GM18868 (cell line): Measurements from ENCODE around the gene MYL12A.

Source experiments
- ATAC-seq: cut with Tn5 transposase; IDR thresholded peaks from one replicate; pipeline ENCODE4 v1.9.1; 2021; ENCODE audit warnings: mild to moderate bottlenecking, moderate library complexity; ENCODE audit not compliant: unreplicated experiment

MYL12A gene

DNA sequence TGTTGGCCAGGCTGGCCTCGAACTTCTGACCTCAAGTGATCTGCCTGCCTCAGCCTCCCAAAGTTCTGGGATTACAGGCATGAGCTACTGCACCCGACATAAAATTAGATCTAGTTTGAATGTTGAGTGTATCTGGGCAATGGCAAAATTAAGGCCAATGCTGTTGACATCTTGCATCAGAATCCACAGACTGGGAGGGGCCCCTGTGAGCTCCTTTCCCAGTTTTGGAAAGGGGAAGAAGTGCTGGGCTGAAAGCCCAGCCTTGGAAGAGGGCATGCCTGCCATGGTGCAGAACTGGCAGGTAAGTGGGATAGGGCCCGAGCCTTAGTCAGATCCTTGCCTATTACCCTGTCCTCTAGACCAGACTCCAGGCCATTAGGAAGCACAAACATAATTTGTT, 23.4 kb upstream of the MYL12A start:
- no peak for ATAC-seq

DNA sequence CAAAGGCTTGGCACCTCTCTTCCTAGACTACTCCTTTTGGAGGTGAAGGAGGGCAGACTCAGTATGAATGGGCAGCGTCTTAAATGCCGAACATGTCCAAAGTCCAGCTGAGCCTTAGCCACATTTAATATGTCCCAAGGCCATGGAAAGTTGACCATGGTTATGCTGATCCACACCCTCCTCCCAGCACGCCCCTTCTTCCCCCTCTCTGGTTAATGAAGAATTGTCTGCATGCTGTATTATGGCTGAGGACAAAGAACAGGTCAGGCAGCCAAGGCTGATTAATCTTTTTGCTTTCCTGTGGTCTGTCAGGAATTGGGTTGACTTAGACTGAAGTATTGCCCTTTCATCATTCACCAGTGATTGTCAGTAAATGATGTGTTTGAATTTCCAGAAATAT, 22.0 kb upstream of the MYL12A start:
- ATAC-seq = no peak

DNA sequence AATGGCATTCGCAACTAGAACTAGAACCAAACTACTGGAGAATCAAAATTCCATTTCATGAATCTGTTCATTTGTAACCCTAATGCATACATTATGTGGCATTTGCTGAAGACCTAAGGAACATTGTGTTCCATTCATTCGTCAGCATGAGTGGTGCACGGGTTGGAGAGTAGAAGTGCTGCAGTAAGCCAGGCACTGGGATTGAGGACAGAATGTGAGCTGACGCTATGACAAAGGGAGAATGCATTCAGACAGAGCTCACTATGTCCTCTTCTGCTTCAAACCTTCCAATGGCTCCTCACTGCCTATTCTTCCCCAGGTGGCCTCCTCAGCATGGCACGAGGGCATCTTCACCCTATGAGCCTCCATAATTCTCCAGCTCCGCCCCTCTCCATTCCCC, 21.6 kb upstream of the MYL12A start:
- ATAC-seq = no peak

DNA sequence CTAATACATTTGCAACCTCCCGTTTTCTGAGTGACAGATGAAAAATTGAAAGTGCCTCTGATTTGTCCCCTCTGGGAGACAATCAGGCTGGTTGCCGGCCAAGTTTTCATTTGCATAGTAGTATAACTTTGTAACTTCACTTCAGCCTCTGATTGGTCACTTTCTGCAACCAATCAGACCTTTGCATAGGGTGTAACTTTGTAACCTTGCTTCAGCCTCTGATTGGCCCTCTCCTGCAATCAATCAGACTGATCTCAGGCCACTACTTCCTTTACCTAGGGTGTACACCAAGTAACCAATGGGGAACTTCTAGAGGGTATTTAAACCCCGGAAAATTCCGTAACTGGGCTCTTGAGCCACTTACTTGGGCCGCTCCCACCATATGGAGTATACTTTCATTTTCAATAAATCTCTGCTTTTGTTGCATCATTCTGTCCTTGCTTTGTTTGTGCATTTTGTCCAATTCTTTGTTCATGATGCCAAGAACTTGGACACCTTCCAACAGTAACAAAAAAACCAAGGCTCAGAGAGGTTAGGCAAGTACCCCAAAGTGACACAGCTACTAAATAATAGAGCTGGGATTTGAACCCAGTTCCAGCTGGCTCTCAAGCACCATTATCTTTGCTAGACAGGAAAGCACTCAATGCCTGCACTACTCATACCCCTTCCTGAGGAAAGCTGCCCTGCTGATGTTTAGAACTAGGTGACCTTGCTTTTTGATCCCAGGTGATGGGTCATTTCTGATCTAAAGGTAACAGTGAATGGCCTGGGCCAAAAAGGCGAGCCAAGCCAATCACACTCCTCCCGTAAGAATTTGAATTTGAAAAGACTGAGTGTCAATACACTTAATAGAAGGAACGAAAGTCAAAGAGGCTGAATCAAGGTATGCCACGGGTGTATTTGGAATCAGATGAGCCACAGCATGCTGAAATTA, 16.9 kb upstream of the MYL12A start:
- ATAC-seq = no peak

- ATAC-seq = no peak
Measured at GRCh38 chr18:3233004-3233403, 14.6 kb upstream of the MYL12A start.

- no peak for ATAC-seq
Measured at GRCh38 chr18:3233433-3234168, 14.0 kb upstream of the MYL12A start.

GRCh38 chr18:3234457-3234856, 13.1 kb upstream of the MYL12A start:
- no peak for ATAC-seq

DNA sequence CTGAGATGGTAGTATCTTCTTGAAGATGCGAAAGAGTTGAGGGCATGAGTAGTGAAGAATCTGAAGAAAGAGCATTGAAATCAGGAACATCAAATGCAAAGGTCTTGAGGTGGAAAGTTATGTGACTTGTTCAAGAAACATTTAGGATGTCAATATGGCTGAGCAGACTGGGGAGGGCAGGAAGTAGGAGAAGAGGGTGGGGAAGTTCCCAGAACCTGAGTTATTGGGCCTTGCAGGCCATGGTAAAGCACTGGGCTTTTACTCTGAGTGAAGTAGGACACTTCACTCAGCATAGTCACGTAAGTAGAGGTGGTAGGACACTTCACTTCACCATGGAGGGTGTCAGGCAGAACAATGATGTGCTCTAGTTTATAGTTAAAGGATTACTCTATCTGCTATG, 11.8 kb upstream of the MYL12A start:
- no peak for ATAC-seq

DNA sequence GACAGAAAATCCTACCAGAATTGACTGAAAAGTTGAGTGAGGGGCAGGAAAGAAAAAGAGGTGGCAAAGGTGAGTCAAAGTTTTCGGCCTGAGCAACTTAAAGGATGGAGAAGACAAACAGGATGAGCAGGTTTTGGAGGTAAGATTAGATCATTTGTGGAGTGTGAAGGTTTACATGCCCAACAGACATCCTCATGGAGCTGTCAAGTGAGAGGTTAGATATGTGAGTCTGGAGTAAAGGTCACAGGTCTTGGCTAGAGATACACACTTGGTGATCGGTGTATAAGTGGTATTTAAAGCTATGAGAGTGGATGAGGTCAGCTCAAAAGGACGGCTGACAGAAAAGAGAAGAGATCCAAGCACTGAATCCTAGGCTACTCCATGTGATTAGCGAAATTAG, 11.1 kb upstream of the MYL12A start:
- ATAC-seq = no peak

DNA sequence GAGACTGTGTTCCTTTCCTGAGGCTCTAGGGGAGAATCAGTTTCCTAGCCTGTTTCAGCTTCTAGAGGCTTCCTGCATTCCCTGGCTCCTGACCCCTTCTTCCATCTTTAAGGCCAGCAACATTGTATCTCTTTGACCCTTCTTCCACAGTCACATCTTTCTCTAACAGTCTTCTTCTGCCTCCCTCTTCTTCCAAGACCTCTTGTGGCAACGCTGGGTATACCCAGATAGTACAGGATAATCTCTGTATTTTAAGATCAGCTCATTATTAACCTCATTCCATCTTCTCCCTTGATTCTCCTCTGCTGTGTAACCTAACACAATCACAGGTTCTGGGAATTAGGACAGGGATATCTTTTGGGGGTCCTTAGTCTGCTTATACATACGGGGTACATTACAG, 8.9 kb upstream of the MYL12A start:
- no peak for ATAC-seq

- no peak for ATAC-seq
Measured at GRCh38 chr18:3245185-3245564, 2.4 kb upstream of the MYL12A start.

GRCh38 chr18:3245853-3246634, 1.6 kb upstream of the MYL12A start:
- peak; percentile 48 for ATAC-seq

DNA sequence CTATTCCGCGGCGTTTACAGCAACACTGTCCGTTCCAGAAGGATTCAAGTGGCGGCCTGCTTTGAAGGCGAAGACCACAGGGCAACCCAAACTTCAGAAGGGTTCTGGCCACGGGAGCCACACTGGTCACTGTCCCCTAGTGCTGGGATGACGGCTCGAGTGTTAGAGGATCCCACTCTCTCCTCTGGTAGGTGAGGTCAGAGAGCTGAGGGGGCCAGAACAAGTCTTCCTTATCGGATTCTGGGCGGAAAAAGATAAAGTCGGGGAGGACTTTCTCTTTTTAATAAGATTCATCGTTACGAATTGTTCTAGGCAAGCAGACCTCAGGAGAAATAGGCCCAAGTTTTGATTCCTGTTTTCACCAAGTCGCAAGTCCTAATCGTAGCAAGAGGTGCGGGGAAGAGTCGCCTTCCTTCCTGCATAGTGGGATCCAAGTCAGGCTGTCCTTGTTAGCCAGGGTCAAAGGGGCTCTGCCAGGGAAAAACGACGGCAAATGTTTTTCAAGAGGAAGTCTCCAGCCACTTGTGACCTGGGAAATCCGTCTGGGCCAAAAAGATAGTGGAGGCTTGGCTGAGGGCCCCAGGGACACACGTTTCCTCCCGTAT, 864 bp upstream of the MYL12A start:
- ATAC-seq = no peak

GRCh38 chr18:3248062-3248657, 559 bp downstream of the MYL12A start:
- ATAC-seq = no peak

DNA sequence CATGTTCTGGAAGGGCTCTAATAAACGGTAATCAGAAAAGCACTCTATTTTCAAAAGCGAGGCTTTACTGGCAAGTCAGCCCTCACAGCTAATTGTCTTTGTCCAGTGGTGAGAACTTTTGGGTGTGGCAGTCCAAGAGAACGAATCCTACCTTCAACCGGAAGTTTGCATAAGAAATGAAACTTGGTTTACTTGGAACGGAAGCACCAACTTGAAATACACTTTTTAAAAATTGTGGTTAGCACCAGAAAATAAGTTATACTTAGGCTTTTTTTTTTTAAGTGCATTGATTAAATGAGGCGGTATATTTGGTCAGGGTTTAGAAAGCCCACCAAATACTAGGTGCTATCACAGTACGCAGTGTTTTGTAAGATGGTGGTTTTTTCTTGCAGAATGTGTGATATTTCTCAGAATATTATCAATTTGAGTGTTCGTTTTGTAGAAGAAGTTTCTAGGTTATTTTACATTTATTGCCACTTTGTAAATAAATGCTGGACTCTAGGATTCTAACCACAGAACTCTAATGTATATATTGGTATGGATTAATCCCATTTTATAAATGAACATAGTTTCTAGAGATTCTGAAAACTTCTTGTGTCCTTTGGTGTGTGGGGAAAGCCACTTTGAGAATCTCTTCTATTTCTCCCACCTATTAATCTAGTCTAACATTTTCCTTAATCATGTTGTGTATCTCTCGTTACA, 1.2 kb downstream of the MYL12A start:
- ATAC-seq = peak; percentile 15

DNA sequence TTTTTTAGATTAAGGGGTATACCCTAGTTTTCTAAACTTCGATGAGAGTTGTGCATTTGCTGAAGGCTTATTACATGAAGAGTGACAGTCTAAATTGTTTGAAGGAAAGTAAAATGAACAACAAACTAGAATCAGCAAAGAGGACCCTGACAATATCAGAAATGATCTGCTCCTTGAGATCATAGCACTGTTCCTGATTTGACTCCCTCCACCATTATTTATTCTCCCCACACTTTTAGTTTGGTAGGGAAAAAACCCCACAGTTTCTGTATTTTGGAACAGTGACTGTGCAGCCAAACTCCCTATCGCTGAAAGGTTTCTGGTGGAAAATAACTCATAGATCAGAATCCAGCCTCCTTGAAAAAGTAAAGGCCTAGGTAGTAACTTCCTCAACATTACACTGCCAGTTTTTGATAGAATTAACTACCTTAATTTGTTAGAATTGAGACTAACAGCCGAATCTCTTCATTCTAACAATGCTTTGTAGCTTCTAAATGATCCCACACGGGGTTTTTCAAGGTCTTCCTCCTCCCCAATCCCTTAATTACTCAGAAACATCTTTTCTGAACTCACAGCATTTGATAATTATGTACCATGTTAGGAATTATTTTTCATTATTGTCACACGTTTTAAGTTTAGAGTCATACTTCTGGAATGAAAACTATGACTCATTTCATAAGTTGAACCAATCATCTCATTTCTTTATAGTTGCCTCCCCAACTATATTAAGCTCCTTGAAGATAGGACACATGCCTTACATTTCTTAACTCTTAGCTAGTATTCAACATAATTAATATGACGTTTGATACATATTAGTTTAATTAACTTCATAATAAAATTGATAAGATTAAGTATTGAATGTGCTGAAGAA, 2.9 kb downstream of the MYL12A start:
- ATAC-seq = no peak

DNA sequence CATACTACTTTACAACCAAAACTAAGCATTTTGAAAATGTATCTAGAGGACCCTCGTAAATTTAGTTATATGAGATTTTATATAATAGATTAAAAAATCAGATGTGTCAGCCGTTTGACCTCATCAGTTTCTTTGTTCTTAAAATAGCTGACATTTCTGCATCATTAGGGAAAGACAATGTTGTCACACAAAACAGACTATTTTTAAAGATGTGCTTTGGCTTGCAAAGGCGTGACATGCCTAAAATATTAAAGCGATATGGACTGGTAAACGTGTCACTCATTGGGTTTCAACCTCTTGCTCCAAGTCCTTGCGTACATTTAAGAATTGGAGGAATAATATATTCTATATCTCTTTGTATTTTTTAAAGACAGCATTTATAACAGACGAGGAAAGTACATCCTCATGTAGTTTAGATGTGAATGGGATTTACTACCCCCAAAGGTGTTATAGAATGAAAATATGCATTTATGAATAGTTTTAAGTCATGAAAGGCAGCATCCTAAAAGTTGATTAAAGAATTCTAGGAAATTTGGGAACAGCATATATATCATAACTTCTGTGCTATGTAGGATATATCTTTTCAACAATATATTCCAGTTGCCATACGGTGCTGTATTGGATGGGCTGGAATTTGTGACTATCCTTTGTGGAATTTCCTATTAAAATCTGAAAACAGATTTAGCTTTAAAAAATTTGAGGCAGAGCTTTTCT, 3.8 kb downstream of the MYL12A start:
- no peak for ATAC-seq

- no peak for ATAC-seq
Measured at GRCh38 chr18:3251963-3252277, 4.3 kb downstream of the MYL12A start.

DNA sequence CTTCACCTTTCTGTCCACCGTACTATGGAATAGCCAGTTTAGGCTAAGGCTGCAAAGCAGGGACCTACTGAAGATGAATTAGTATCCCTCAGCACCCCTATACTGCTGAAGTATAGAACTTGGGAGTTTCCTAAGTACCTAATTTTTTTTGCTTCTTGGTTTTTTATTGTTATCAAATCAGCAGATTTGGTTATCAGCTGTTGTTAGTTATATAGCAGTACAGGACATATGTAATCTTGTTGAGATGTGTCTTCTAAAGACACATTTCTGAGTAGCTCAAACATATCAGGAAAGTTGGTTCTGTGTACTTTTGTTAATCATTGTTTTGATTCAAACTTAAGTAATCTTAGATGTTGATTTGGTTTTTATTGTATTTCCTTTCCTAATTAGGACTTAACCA, 5.2 kb downstream of the MYL12A start:
- ATAC-seq = no peak
